IPS-20b (cell line): Measurements from ENCODE around the gene TSPEAR.
"Not testable (repeated sequence)": the region's sequence is repeated elsewhere in the genome, so short reads cannot be mapped to it uniquely, and the experiment has no call there.

ENCODE experiments used
- H3K27ac ChIP-seq: one replicate; pipeline ENCODE4 v1.5.1; 2013; ENCODE audit warnings: low read length
- H3K27me3 ChIP-seq: 2 replicates; pipeline ENCODE4 v1.6.1; 2013; ENCODE audit warnings: mild to moderate bottlenecking, low read length, inconsistent platforms; ENCODE audit not compliant: insufficient read depth
- H3K36me3 ChIP-seq: 2 replicates; pipeline ENCODE4 v1.6.1; 2013; ENCODE audit warnings: low read depth, mild to moderate bottlenecking, inconsistent platforms, low read length, moderate library complexity; ENCODE audit not compliant: insufficient read depth
- H3K4me1 ChIP-seq: 2 replicates; pipeline ENCODE4 v1.6.1; 2013; ENCODE audit warnings: mild to moderate bottlenecking, control low read depth, inconsistent platforms, low read length, moderate library complexity; ENCODE audit not compliant: insufficient read depth
- H3K4me3 ChIP-seq: 2 replicates; pipeline ENCODE4 v1.5.1; 2013; ENCODE audit warnings: mild to moderate bottlenecking, low read length, inconsistent platforms
- H3K9ac ChIP-seq: 2 replicates; pipeline ENCODE4 v1.6.1; 2013; ENCODE audit warnings: low read depth, mild to moderate bottlenecking, inconsistent platforms, low read length, moderate library complexity
- H3K9me3 ChIP-seq: 2 replicates; pipeline ENCODE4 v1.6.1; 2013; ENCODE audit warnings: mild to moderate bottlenecking, low read depth, low read length, inconsistent platforms; ENCODE audit not compliant: insufficient read depth

TSPEAR gene

DNA sequence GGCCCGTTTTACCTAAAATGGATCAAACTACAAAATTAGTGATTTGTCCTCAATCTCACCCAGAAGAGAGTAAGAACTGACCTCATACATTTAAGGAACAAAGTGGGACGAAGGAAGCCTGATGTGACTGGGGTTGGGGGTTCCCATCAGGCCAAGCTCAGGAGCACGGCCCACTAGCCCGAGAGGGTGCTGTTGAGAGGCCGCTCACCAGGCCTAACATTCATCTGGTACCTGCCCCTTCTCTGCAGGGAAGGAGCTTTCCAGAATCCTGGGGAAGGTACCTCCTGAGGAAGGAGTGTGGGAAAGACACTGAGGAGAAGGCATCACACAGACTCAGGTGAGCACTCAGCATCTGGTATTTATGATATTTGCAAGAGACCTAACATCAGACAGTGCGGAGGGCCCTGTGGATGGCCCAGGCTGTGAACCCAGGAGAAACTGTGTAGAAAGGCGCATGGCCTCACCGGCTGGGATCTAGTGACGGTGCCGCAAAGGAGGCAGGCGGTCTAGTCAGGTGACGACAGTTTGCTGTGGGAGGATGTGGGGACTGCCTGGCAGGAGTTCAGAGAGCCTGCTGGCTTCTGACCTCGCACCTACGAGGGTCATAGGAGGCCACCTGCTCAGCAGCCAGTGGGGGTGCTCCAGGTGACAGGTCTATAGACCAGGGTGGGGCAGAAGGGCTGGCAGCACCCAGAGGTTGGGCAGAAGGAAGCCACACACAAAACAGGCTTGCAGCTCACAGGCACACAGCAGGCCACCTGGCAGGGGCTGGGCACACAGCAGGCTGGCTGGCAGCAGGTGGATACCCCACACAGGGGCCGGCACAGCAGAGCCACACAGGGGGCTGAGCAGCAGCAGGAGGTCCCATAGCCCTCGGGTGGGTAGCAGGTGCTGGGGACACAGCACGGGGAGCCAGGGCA lies 57.5 kb downstream of the TSPEAR start:
- Histone ChIP-seq H3K4me3 (no peak overlapping the region), H3K27ac (no peak overlapping the region), H3K4me1 (peaks cover under 1% of the 10 kb centered on the region; the same call in 1 of the 2 replicates), H3K27me3 (no peaks in the 10 kb centered on the region), H3K9ac (no peak overlapping the region), H3K9me3 (no peaks in the 10 kb centered on the region), H3K36me3 (no peaks in the 10 kb centered on the region)

DNA sequence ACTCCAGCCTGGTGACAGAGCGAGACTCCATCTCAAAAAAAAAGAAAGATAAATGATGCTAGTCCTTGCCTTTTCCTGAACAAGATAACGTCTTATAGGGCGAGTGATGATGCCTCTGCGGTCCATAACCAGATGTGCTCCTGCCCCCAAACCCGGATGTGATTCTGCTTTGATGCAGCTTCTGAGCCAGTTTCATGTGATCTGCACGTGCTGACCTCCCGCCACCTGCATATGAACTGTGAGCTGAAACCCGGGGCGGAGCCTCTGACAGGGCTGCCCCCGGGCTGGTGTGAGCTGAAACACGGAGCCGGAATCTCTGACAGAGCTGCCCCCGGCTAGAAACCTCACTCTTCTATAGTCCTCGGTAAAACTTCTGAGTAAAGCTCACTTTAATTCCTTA lies 58.2 kb downstream of the TSPEAR start:
- Histone ChIP-seq H3K27me3 (no peaks in the 10 kb centered on the region), H3K9ac (no peak overlapping the region), H3K9me3 (no peaks in the 10 kb centered on the region), H3K27ac (no peak overlapping the region), H3K36me3 (no peaks in the 10 kb centered on the region), H3K4me3 (no peak overlapping the region), H3K4me1 (no peaks in the 10 kb centered on the region; the same call in 1 of the 2 replicates)

DNA sequence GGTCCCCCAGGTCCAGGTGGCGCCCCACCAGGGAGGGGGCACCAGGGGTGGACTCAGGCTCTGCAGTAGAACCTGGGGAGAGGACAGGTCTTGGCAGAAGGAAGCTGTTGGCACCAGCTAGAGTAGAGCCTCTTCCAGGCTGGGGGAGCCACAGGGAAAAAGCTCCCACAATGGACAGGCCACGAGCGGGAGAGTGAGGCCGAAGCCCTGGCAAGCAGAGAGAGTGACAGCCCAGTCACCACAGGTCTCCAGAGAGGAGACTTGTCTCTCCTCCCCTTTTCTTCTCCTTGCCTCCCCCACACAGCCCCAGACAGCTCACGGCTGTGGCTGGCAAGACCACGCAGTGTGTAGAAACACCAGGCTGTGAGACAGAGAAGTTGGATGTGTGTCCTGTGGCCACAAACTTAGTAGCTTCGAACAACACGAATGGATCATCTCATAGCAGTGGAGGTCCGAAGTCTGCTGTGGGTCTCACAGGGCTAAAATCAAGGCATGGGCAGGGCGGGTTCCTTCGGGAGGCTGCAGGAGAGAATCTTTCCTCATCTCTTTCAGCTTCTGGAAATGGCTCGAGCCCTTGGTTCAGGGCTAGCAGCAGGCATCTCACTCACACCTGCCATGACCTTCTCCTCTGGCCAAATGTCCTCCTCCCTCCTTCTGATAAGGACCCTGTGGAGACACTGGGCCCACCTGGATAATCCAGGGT lies 60.2 kb downstream of the TSPEAR start:
- Histone ChIP-seq H3K27ac (no peak overlapping the region), H3K9me3 (no peaks in the 10 kb centered on the region), H3K27me3 (no peaks in the 10 kb centered on the region), H3K4me3 (no peak overlapping the region), H3K9ac (no peak overlapping the region), H3K4me1 (no peaks in the 10 kb centered on the region; the same call in 1 of the 2 replicates), H3K36me3 (no peaks in the 10 kb centered on the region)

DNA sequence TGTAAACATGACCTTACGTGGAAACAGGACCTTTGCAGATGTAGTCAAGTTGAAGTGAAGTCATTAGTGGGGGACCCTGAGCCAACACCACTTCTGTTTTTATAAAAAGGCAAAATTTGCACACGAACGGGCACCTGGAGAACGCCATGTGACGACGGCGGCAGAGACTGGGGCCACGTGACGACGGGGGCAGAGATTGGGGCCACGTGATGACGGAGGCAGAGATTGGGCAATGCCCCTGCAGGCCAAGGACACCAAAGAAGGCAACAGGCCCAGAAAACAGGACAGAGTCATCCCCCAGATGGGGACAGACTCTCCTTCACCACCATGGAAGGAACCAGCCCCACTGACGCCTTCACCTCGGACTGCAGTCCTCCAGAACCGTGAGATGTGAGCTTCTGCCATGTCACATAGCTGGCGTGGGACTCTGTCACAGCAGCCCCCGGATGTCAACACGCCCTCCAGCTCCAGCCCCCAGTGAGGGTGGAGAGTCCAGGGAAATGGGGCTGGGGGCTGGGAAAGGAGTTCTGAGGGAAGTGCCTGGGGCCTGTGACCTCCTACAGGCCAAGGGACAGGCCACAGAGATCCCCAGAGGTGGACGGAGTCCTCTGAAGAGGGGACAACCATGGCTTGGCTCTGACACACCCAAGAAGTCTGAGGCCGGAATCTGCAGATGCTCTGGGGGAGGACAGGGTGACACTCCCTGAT lies 61.0 kb downstream of the TSPEAR start:
- Histone ChIP-seq H3K27me3 (no peaks in the 10 kb centered on the region), H3K27ac (no peak overlapping the region), H3K9me3 (no peaks in the 10 kb centered on the region), H3K4me1 (no peaks in the 10 kb centered on the region; the same call in 1 of the 2 replicates), H3K36me3 (no peaks in the 10 kb centered on the region), H3K9ac (no peak overlapping the region), H3K4me3 (no peak overlapping the region)

DNA sequence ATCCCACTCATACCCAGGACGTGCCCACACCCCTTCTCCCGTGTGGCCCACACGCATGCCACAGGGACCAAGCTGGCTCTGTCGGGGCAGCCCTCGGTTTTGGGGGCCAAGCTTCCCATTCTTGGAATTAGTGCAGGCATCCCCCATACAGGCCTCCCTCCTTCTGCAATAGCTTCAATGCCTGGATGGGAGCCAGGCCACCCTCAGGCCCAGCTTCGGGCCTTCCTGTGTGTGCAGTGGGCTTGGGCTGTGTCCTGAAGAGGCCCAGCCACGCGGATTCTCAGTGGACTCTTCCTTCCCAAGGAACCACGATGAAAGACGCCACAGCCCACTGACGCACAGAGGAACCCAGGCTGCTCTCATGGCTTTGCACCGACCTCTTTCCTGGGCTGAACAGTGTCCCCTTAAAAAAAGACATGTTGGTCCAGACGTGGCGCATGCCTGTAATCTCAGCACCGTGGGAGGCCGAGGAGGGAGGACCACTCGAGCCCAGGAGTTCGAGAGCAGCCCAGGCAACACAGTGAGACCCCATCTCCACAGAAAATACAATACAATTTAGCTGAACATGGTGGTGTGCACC lies 61.8 kb downstream of the TSPEAR start:
- H3K9me3 ChIP-seq: peaks cover 7% of the 10 kb centered on the region; the same call in 1 of the 2 replicates
- no peak overlapping the region for H3K9ac ChIP-seq
- H3K27me3 ChIP-seq: no peaks in the 10 kb centered on the region
- H3K36me3 ChIP-seq: no peaks in the 10 kb centered on the region
- no peak overlapping the region for H3K4me3 ChIP-seq
- H3K4me1 ChIP-seq: no peaks in the 10 kb centered on the region; the same call in 1 of the 2 replicates
- no peak overlapping the region for H3K27ac ChIP-seq

DNA sequence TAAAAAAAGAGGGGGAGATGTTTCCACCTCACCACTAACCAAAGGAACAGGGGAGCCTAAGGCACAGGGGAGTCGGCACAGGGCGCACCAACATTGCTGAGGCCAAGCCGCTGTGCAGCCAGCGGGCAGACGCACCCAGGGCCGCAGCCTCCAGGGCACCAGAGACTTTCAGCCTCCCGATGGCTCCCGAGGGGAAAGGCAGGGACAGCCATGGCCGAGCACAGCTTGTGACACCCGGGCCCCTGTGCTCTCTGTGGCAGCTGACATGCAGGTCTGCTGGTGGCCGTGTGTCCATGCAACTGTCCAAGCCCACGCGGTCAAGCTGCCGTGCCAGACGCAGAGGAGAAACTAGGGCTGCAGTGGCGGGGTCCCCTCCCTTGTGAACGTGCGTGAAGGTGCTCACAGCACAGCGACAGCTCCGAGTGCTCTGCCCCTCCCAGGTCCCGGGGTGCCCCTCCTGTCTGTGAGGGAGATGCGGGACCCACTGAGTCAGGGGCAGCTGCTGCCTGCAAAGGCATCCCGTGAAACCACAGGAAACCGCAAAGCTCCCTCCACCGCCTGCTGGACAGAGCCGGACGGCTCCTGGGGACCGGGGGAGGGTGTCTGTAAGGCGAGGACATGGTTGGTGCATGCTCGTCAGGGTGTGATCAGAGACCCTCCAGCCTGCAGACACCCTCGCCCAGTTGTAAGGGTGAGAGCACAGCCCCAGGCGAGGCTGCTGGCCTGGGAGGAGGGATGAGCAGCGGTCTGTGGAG lies 62.6 kb downstream of the TSPEAR start:
- H3K27ac ChIP-seq: no peak overlapping the region
- no peak overlapping the region for H3K9ac ChIP-seq
- H3K4me1 ChIP-seq: no peaks in the 10 kb centered on the region; the same call in 1 of the 2 replicates
- no peaks in the 10 kb centered on the region for H3K36me3 ChIP-seq
- H3K9me3 ChIP-seq: peaks cover 12% of the 10 kb centered on the region; the same call in 1 of the 2 replicates
- no peak overlapping the region for H3K4me3 ChIP-seq
- H3K27me3 ChIP-seq: no peaks in the 10 kb centered on the region

DNA sequence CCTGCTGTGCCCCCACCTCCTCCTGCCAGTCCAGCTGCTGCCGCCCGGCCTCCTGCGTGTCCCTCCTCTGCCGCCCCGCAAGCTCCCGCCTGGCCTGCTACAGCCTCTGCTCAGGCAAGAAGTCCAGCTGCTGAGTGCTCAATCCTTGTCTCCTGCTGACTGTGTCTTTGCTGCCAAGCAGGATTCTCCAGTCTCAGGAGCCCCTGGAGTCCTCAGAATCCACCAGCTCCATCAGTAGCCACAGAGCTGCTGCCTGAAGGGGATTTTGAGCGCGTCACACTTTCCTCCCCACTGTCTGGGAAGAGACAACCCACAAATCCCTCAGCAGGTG lies 64.2 kb downstream of the TSPEAR start:
- Histone ChIP-seq H3K4me1 (no peaks in the 10 kb centered on the region), H3K36me3 (no peaks in the 10 kb centered on the region), H3K27me3 (no peaks in the 10 kb centered on the region), H3K9me3 (peaks cover 12% of the 10 kb centered on the region; the same call in 1 of the 2 replicates), H3K27ac (no peak overlapping the region), H3K9ac (no peak overlapping the region), H3K4me3 (no peak overlapping the region)

DNA sequence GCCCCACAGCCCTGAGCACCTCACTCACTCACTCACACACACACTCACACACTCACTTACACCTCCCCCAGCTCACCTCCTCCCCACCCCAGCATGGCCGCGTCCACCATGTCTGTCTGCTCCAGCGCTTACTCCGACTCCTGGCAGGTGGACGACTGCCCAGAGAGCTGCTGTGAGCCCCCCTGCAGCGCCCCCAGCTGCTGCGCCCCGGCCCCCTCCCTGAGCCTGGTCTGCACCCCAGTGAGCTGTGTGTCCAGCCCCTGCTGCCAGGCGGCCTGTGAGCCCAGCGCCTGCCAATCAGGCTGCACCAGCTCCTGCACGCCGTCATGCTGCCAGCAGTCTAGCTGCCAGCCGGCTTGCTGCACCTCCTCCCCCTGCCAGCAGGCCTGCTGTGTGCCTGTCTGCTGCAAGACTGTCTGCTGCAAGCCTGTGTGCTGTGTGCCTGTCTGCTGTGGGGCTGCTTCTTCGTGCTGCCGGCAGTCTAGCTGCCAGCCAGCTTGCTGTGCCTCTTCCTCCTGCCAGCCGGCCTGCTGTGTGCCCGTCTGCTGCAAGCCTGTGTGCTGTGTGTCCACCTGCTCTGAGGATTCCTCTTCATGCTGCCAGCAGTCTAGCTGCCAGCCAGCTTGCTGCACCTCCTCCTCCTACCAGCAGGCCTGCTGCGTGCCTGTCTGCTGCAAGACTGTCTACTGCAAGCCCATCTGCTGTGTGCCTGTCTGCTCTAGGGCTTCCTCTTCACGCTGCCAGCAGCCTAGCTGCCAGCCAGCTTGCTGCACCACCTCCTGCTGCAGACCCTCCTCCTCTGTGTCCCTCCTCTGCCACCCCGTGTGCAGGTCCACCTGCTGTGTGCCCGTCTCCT lies 64.8 kb downstream of the TSPEAR start, which contains the start of gene KRTAP10-11:
TSS of gene KRTAP10-11 (plus strand) at position 49 of the 856 bp plus-strand sequence. CDS start at position 94, 45 bp downstream.
- H3K36me3 ChIP-seq, H3K9ac ChIP-seq, H3K4me1 ChIP-seq, H3K27ac ChIP-seq, H3K4me3 ChIP-seq, H3K27me3 ChIP-seq: not testable (repeated sequence)
- peaks cover 12% of the 10 kb centered on the region; the same call in 1 of the 2 replicates for H3K9me3 ChIP-seq

DNA sequence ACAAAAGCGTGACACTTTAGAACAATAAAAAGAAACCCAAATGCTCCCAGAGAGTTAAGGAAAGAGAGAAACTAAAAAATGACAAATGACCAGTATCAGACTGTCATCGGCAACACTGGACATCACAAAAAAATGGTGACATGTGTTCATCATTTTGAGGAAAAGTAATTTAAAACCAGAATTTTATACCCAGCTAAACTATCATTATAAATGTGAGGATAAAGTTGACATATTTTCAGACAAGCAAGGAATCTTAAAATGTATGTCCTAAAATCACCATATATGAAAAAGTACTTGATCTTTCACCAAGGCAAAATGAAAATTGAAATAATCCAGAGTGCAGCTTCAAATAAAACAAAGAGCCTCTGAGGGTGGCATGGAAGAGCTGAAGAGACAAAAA lies 66.5 kb downstream of the TSPEAR start:
- H3K9ac ChIP-seq: no peak overlapping the region

DNA sequence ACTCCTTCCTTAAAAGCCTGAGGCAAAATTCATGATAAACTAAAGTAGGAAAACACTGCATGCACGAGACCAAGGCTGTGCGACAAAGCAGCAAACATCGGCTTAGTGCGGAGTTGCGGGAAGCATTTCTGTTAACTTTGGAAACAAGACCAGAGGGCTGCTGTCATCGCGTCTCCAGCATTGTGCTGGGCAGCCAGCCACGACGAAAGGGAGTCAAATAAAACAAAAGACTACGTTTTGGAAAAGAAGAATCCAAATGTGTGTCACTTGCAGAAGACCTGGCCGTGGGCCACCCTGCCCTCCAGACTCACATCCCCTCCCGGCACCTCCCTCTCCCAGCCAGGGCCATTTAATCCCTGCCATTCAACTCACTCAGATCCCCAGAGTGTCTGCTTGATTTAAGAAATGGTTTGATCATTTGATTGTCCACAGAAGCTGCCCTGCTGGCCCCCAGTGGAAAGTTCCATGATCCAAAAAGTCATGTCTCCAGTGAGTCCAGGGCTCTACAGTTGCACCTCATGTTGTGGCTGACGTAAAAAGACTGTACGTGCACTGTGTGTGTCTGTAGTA lies 67.5 kb downstream of the TSPEAR start:
- Histone ChIP-seq H3K27me3 (no peaks in the 10 kb centered on the region), H3K27ac (no peak overlapping the region), H3K4me1 (no peaks in the 10 kb centered on the region), H3K9ac (no peak overlapping the region), H3K36me3 (no peaks in the 10 kb centered on the region), H3K9me3 (peaks cover 12% of the 10 kb centered on the region; the same call in 1 of the 2 replicates), H3K4me3 (no peak overlapping the region)

More for the DNA sequence above, 66.5 kb downstream of the TSPEAR start:
- Histone ChIP-seq H3K9me3 (peaks cover 12% of the 10 kb centered on the region; the same call in 1 of the 2 replicates), H3K36me3 (no peaks in the 10 kb centered on the region), H3K27ac (no peak overlapping the region), H3K4me1 (no peaks in the 10 kb centered on the region), H3K4me3 (no peak overlapping the region), H3K27me3 (no peaks in the 10 kb centered on the region)
